Ishikawa (cell line): ENCODE measurements around the gene SDE2.

Source experiments
- CEBPB ChIP-seq: IDR thresholded peaks from 2 replicates; pipeline ENCODE4 v1.6.1; 2012
- CREB1 ChIP-seq: IDR thresholded peaks from 2 replicates; pipeline ENCODE4 v1.6.1; 2012; ENCODE audit warnings: low read depth
- EGR1 ChIP-seq: IDR thresholded peaks from 2 replicates; pipeline ENCODE4 v1.6.1; 2012
- EP300 ChIP-seq: IDR thresholded peaks from 2 replicates; pipeline ENCODE4 v1.6.1; 2012; ENCODE audit warnings: borderline replicate concordance
- FOXM1 ChIP-seq: IDR thresholded peaks from 2 replicates; pipeline ENCODE4 v1.6.1; 2012; ENCODE audit warnings: low read depth, borderline replicate concordance
- MAX ChIP-seq: IDR thresholded peaks from 2 replicates; pipeline ENCODE4 v1.6.1; 2012
- NFIC ChIP-seq: IDR thresholded peaks from 2 replicates; pipeline ENCODE4 v1.6.1; 2012
- RAD21 ChIP-seq: IDR thresholded peaks from 2 replicates; pipeline ENCODE4 v1.6.1; 2012; ENCODE audit warnings: low read depth
- REST ChIP-seq: IDR thresholded peaks from 2 replicates; pipeline ENCODE4 v1.6.1; 2012; ENCODE audit warnings: low read depth, mild to moderate bottlenecking
- TAF1 ChIP-seq: IDR thresholded peaks from 2 replicates; pipeline ENCODE4 v1.6.1; 2012; ENCODE audit warnings: low read depth, mild to moderate bottlenecking
- TCF12 ChIP-seq: IDR thresholded peaks from 2 replicates; pipeline ENCODE4 v1.6.1; 2012; ENCODE audit warnings: low read depth
- TEAD4 ChIP-seq: IDR thresholded peaks from 2 replicates; pipeline ENCODE4 v1.6.1; 2012
- USF1 ChIP-seq: IDR thresholded peaks from 2 replicates; pipeline ENCODE4 v1.6.1; 2012
- YY1 ChIP-seq: IDR thresholded peaks from 2 replicates; pipeline ENCODE4 v1.6.1; 2012; ENCODE audit warnings: low read depth
- ZBTB7A ChIP-seq: IDR thresholded peaks from 2 replicates; pipeline ENCODE4 v1.6.1; 2012; ENCODE audit warnings: low read depth

The SDE2 gene

GRCh38 chr1:226046240-226046639 lies 47.1 kb upstream of the SDE2 start:
- TF ChIP-seq EGR1, result no peak
- no peak for TF ChIP-seq TCF12
- TF ChIP-seq TEAD4, result no peak
- TF ChIP-seq CEBPB, result no peak
- no peak for TF ChIP-seq RAD21
- no peak for TF ChIP-seq ZBTB7A
- no peak for TF ChIP-seq MAX
- TF ChIP-seq EP300, result no peak
- no peak for TF ChIP-seq USF1
- TF ChIP-seq YY1, result no peak
- no peak for TF ChIP-seq FOXM1
- no peak for TF ChIP-seq TAF1
- TF ChIP-seq REST, result no peak
- TF ChIP-seq NFIC, result no peak
- no peak for TF ChIP-seq CREB1

- TF ChIP-seq NFIC (no peak), FOXM1 (no peak), TCF12 (no peak)
Observed at GRCh38 chr1:226044514-226045101, 45.5 kb upstream of the SDE2 start.

GRCh38 chr1:226041419-226041818 lies 42.3 kb upstream of the SDE2 start:
- no peak for TF ChIP-seq FOXM1
- no peak for TF ChIP-seq EGR1
- no peak for TF ChIP-seq NFIC
- no peak for TF ChIP-seq ZBTB7A
- no peak for TF ChIP-seq MAX
- TF ChIP-seq USF1, result no peak
- no peak for TF ChIP-seq REST
- no peak for TF ChIP-seq YY1
- no peak for TF ChIP-seq CEBPB

GRCh38 chr1:226038661-226039060 lies 39.5 kb upstream of the SDE2 start:
- TF ChIP-seq MAX (no peak), NFIC (no peak), CEBPB (no peak), RAD21 (no peak), EGR1 (no peak), TEAD4 (no peak), REST (no peak)

GRCh38 chr1:226035915-226036314 lies 36.8 kb upstream of the SDE2 start:
- no peak for TF ChIP-seq TCF12
- TF ChIP-seq ZBTB7A, result no peak
- no peak for TF ChIP-seq USF1
- no peak for TF ChIP-seq TEAD4
- no peak for TF ChIP-seq RAD21
- TF ChIP-seq TAF1, result no peak
- no peak for TF ChIP-seq EGR1
- TF ChIP-seq CREB1, result no peak
- no peak for TF ChIP-seq FOXM1
- no peak for TF ChIP-seq CEBPB
- no peak for TF ChIP-seq YY1
- no peak for TF ChIP-seq MAX
